OCI-LY7 (cell line): ENCODE measurements around the gene CDH23. TPM values are rescaled to one million over a fixed set of nuclear protein-coding genes. Genes with fewer than 3 reads are reported as not detected.

ENCODE experiments used
- BruUV-seq: library from RNA; stranded (reverse); fragments of 400-500 nt; replicated peaks from 2 replicates; lab custom pipeline; 2021; lab: Mats Ljungman, UMichigan
- CTCF ChIA-PET: fragments of 300-600 bp; sonication (Branson Sonifier 250); formaldehyde crosslinking; loops from one replicate; lab custom pipeline; 2022; ENCODE audit warnings: antibody characterized with exemption; ENCODE audit not compliant: unreplicated experiment; lab: Charles Lee
- POLR2A ChIA-PET: fragments of 300-600 bp; sonication (Branson Sonifier 250); formaldehyde crosslinking; loops from one replicate; lab custom pipeline; 2022; ENCODE audit warnings: antibody characterized with exemption; lab: Charles Lee
- DNase-seq: peaks from one replicate; pipeline ENCODE4 v3.0.0-alpha.2; 2015; ENCODE audit warnings: low spot score
- H2AFZ ChIP-seq: fragments of 200-600 bp; sonication (generic), shearing (Covaris generic); 2 replicates; pipeline ENCODE4 v1.6.1; 2014; ENCODE audit warnings: mild to moderate bottlenecking, antibody characterized with exemption, low read length, moderate library complexity
- H3K27ac ChIP-seq: fragments of 200-600 bp; sonication (generic); 2 replicates; pipeline ENCODE4 v1.5.1; 2014; ENCODE audit warnings: mixed run types, low read depth, mild to moderate bottlenecking, moderate library complexity, low read length, inconsistent platforms; ENCODE audit not compliant: poor library complexity, severe bottlenecking
- H3K36me3 ChIP-seq: fragments of 200-600 bp; sonication (generic); 2 replicates; pipeline ENCODE4 v1.6.1; 2014; ENCODE audit warnings: mild to moderate bottlenecking, antibody characterized with exemption, low read length, moderate library complexity, mixed read lengths; ENCODE audit not compliant: insufficient read depth
- H3K4me1 ChIP-seq: fragments of 200-600 bp; sonication (generic); 2 replicates; pipeline ENCODE4 v1.5.1; 2014; ENCODE audit warnings: mild to moderate bottlenecking, low read length; ENCODE audit not compliant: insufficient read depth, poor library complexity, severe bottlenecking
- H3K4me2 ChIP-seq: fragments of 200-600 bp; sonication (generic); 2 replicates; pipeline ENCODE4 v1.6.1; 2014; ENCODE audit warnings: mild to moderate bottlenecking, low read length
- H3K4me3 ChIP-seq: fragments of 200-600 bp; sonication (generic); 2 replicates; pipeline ENCODE4 v1.5.1; 2014; ENCODE audit warnings: mild to moderate bottlenecking, low read depth, low read length; ENCODE audit not compliant: poor library complexity, severe bottlenecking
- H3K79me2 ChIP-seq: fragments of 200-600 bp; sonication (generic); 2 replicates; pipeline ENCODE4 v1.6.1; 2016; ENCODE audit warnings: low read depth, mild to moderate bottlenecking, low read length, moderate library complexity, mixed read lengths; ENCODE audit not compliant: insufficient read depth
- H3K9me2 ChIP-seq: fragments of 200-600 bp; sonication (generic); 2 replicates; pipeline ENCODE4 v1.6.1; 2016; ENCODE audit warnings: mild to moderate bottlenecking, low read length, mixed read lengths; ENCODE audit not compliant: insufficient read depth
- H3K9me3 ChIP-seq: fragments of 200-600 bp; sonication (generic); 2 replicates; pipeline ENCODE4 v1.6.1; 2014; ENCODE audit warnings: mild to moderate bottlenecking, mixed run types, low read length, mixed read lengths
- H4K20me1 ChIP-seq: fragments of 200-600 bp; sonication (generic); 2 replicates; pipeline ENCODE4 v1.6.1; 2014; ENCODE audit warnings: mild to moderate bottlenecking, antibody characterized with exemption, low read length, moderate library complexity, mixed read lengths; ENCODE audit not compliant: insufficient read depth
- EZH2phosphoT487 ChIP-seq: fragments of 200-600 bp; sonication (generic); IDR thresholded peaks from 2 replicates; pipeline ENCODE4 v1.6.1; 2018; ENCODE audit warnings: low read depth, borderline replicate concordance, mild to moderate bottlenecking, mixed run types, antibody characterized with exemption, low read length, moderate library complexity, mixed read lengths
- intact Hi-C: fragments of 100-400 bp; cut with micrococcal nuclease; formaldehyde crosslinking; loops from one replicate; pipeline ENCODE4 v1.10.0; 2022; ENCODE audit not compliant: unreplicated experiment
- total RNA-seq, 2 experiments: library from RNA; depleted of rRNA in 1 of 2; stranded (reverse); fragments of >200 nt in 1 of 2; shearing (Covaris generic) in 1 of 2; gene quantifications; 2 replicates each; pipeline ENCODE4 v1.2.3, GENCODE V29; 2014 to 2022
- TF ChIP-seq, protein P1 (sequence below): fragments of 200-600 bp; sonication (generic); conservative IDR thresholded peaks from 2 replicates; pipeline ENCODE4 v1.5.1; 2014; ENCODE audit warnings: mild to moderate bottlenecking, antibody characterized with exemption, low read length, moderate library complexity, mixed read lengths

CDH23 gene
- total RNA-seq, 2 experiments from 2014 or later: 0.92 to 9.9 TPM

DNA sequence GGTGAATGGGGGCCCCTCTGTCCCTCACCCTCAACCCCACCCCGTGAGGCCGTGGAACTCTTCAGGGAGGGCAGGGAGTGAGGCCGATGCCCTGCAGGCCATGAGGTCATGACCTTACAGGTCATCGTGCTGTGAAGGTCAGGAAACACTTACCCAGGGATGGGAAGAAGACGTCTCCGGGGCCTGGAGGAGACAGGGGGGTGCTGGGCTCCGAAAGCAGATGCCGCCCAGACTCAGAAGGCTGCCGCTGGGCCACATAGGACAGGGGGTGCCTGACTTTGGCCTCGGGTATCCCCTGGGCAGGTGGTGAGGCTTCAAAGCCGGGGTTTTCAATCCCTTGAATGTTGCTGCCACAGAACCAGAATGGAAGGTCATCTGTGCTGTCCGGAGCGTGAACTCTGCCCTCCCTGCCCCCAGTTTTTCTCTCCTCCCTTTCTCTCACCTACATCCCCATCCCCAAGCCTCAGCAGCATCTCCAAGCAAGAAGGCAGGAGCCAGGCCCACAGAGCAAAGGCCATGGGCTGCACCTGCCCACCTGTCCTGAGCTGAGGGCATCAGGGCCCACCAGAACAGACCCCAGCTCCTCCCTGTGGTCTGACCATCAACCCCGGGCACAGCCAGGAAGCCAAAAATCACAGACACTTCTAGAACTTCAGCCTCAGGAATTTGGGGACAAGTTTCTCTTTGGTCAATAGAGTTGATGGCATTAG is 354.9 kb downstream of the CDH23 start:
- Histone ChIP-seq H3K27ac (peak overlapping the region; percentile 64), H3K4me1 (peaks cover 87% of the 10 kb centered on the region), H3K79me2 (no peaks in the 10 kb centered on the region), H2AFZ (peak overlapping the region; percentile 37; the same call in 1 of the 2 replicates), H3K4me2 (peak overlapping the region; percentile 50), H3K4me3 (no peak overlapping the region), H4K20me1 (no peaks in the 10 kb centered on the region), H3K9me2 (no peaks in the 10 kb centered on the region), H3K9me3 (no peaks in the 10 kb centered on the region), H3K36me3 (no peaks in the 10 kb centered on the region)
- DNase-seq: no peak
- intact Hi-C loops: no loop called here
- CTCF ChIA-PET: interaction anchor here (0.9 to 1.3 kb wide), 3 partner anchors 17 to 108 kb away, joined by 3 to 5 read pairs (median 3); no protein-coding TSS in a partner anchor
- POLR2A ChIA-PET: interaction anchor here (0.9 to 1.7 kb wide), 4 partner anchors 15 to 23 kb away, joined by 3 to 4 read pairs (median 3); no protein-coding TSS in a partner anchor
- TF ChIP-seq EZH2phosphoT487: no peak
- TF ChIP-seq, protein P1, sequence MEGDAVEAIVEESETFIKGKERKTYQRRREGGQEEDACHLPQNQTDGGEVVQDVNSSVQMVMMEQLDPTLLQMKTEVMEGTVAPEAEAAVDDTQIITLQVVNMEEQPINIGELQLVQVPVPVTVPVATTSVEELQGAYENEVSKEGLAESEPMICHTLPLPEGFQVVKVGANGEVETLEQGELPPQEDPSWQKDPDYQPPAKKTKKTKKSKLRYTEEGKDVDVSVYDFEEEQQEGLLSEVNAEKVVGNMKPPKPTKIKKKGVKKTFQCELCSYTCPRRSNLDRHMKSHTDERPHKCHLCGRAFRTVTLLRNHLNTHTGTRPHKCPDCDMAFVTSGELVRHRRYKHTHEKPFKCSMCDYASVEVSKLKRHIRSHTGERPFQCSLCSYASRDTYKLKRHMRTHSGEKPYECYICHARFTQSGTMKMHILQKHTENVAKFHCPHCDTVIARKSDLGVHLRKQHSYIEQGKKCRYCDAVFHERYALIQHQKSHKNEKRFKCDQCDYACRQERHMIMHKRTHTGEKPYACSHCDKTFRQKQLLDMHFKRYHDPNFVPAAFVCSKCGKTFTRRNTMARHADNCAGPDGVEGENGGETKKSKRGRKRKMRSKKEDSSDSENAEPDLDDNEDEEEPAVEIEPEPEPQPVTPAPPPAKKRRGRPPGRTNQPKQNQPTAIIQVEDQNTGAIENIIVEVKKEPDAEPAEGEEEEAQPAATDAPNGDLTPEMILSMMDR: no peak
- no TSS peak for BruUV-seq

DNA sequence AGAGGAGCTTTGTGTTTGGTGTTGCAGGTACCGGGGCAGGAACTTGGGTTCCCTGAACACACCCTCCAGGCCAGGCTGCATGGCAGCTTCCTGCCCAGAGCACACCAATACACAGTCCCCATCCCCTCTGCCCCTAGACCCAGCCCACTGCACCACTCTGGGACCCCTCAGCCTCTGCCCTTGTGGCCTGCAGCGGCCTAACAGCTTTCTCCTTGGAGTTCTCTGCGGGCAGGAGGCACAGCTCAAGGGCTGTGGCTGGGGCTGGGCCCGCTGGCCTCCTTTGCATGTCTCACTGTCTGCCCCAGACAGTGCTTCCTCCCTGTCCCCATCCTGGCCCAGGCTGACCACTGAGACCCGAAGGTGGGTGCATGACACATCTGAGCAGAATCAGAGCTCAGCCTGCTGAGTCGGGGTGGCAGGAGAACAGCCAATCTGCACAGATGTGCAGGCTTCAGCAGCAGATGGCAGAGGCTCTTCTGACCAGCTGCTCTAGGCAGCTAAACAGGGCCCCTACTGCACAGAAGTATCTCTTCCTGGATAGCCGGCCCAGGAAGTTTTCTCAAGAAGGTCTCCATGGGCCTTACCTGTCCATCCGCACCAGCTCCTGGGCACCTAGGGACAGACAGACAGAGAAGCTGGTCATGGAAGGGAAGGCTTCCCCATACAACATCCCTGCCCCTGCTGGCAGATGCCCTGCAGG is 355.8 kb downstream of the CDH23 start:
- H2AFZ ChIP-seq: peak overlapping the region; percentile 37; the same call in 1 of the 2 replicates
- H3K36me3 ChIP-seq: no peaks in the 10 kb centered on the region
- no TSS peak for BruUV-seq
- no peak overlapping the region for H3K4me3 ChIP-seq
- TF ChIP-seq, protein P1: no peak
- TF ChIP-seq EZH2phosphoT487: no peak
- ChIA-PET POLR2A (interaction anchor here (0.9 to 1.7 kb wide), 4 partner anchors 16 to 24 kb away, joined by 3 to 4 read pairs (median 3); no protein-coding TSS in a partner anchor), CTCF (interaction anchor here (0.9 to 1.3 kb wide), 3 partner anchors 16 to 107 kb away, joined by 3 to 5 read pairs (median 3); no protein-coding TSS in a partner anchor)
- intact Hi-C loops: no loop called here
- peak overlapping the region; percentile 64 for H3K27ac ChIP-seq
- no peaks in the 10 kb centered on the region for H3K79me2 ChIP-seq
- peaks cover 86% of the 10 kb centered on the region for H3K4me1 ChIP-seq
- H3K4me2 ChIP-seq: peak overlapping the region; percentile 50
- H3K9me3 ChIP-seq: no peaks in the 10 kb centered on the region
- H3K9me2 ChIP-seq: no peaks in the 10 kb centered on the region
- H4K20me1 ChIP-seq: no peaks in the 10 kb centered on the region
- DNase-seq: peak; percentile 72
